ENCODE results near the gene CHST3. TPM values are rescaled to one million over a fixed set of nuclear protein-coding genes. Genes with fewer than 3 reads are reported as not detected.

The CHST3 gene
- total RNA-seq, 1 donor from 2014 or later: 19.5 TPM

GRCh38 chr10:72010234-72010973, 46.2 kb downstream of the CHST3 start:
- DNase-seq: no peak

DNA sequence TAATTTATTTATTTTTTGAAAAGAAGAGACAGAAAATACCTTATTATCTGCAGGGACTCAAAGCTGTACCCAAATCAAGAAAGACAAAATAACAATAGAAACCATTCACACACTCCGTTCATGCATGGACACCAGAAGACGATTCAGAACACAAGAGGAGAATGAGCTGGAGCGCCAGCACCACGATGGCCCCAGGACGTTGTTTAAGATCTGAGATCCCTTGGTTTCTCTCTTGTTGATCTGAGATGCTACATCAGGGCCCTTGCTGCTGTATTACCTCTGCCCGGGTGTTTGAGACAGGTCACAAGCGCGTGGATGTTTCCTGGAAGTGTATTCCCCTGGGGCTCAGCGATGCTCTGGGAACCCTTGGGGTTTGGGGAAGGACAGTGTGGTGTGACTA, 46.8 kb downstream of the CHST3 start:
- DNase-seq: no peak

DNA sequence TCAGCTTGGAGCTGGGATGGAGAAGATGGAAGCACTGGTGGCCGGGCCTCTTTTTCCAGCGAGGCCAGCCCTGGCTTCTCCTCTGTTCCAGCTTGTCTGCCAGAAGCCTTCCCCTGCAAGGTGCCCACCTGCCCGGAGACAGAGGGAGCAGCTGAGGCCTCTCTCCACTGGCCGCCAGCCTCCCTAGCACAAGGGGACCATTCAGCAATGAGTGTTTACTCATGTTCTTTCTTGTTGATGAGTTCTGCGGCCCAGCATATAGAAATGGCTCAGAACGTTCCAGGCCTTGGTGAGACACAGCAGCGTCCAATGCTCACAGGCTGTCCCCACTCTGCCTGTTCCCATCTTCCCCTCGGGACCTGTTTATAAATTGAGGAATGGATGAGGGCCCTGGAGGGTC, 47.3 kb downstream of the CHST3 start:
- no peak for DNase-seq

GRCh38 chr10:72011976-72012512, 47.8 kb downstream of the CHST3 start:
- no peak for DNase-seq

- no peak for DNase-seq
Measured at GRCh38 chr10:72012796-72013195, 48.6 kb downstream of the CHST3 start.

DNA sequence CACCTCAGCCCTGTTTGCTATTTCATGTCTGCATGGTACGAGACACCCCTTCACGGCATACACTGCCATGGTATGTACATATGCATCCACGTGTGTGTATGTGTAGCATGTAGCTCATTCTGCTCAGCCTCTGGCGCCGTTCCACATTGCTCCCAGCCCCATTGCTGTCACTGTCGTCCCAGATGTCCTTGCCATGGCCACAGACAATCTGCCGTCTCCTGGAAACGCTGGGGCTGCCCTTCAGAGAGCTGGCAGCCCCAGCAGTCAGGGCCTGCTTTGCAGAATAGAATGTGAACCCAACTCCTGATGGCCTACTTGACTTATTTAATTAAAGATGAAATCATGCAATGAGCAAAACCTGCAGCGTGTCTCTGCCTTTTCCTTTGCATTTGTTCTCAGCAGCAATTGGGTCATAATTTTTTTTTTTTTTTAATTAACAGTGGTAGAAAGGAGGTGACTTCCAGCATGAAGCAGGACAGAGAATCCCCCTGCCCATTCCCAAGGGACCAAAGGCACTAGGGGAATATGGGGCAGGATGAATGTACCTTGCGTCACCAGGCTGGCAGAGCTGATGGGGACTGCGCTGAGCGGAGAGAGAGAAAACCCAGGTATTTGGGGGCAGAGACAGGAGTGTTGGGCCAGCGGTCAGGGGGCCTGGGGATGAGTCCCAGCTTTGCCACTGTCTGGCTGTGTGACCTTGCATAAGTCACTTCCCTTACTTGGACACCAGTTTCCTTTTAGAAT, 49.2 kb downstream of the CHST3 start:
- no peak for DNase-seq

GRCh38 chr10:72014197-72014596, 50.0 kb downstream of the CHST3 start:
- DNase-seq: no peak

DNA sequence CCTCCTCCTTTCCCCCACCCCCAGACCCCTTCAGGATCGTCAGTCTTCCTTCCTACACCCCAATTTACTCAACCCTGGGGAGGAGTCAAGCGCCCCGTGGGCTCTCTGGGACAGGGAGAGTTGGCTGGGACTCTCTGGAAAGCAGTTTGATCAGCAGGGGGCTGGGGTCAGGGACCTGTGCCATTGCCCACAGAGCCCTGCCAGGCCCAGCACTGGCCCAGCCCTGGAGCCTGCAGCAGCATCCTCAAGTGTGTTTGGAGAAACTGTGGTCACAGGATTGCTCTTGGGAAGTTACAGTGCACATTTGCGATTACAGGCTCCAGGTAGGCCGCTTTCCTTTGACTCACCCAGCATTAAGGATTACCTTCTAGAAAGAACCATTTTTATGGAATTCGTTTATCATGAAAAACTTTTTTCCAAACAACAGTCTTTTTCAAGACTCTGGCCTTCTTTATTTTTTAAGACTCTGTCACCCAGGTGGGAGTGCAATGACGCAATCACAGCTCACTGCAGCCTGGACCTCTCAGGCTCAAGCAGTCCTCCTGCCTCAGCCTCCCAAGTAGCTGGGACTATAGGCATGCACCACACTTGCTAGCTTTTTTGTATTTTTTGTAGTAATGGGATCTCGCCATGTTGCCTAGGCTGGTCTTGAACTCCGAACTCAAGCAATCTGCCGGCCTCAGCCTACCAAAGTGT, 50.7 kb downstream of the CHST3 start:
- DNase-seq: no peak

GRCh38 chr10:72015841-72016240, 51.6 kb downstream of the CHST3 start:
- no peak for DNase-seq

GRCh38 chr10:72016608-72017300, 52.6 kb downstream of the CHST3 start:
- DNase-seq: no peak

DNA sequence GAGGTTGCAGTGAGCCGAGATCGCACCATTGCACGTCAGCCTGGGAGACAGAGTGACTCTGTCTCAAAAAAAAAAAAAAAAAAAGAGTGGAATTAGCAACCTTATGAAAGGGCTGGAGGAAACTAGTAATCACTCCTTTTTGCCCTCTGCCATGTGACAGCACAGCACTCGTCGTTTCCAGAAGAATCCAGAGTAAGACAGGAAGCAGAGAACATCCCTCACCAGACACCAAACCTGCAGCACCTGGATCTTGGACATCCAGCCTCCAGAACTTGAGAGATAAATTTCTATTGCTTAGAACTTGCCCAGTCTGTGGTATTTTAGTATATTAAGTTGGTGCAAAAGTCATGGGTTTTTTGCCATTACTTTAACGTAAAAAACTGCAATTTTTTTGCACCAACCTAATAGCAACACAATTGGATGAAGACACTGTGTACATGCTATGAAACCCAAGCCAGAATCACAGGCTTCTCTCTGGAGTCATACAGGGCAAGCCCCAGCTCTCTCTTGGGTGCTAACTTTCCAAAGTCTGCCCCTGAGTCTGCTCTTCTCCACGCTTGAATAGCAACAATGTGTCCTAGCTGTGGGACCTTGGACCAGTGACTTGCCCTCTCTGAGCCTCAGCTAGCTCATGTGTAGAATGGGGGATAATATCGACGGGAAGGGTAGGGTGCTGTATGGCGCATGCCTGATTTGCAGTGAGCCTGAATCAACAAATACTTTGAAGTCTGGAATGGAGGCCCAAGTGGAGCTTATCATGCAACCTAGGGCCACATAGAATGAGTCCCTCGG, 55.1 kb downstream of the CHST3 start:
- DNase-seq: no peak

GRCh38 chr10:72020914-72021809, 57.0 kb downstream of the CHST3 start:
- no peak for DNase-seq

DNA sequence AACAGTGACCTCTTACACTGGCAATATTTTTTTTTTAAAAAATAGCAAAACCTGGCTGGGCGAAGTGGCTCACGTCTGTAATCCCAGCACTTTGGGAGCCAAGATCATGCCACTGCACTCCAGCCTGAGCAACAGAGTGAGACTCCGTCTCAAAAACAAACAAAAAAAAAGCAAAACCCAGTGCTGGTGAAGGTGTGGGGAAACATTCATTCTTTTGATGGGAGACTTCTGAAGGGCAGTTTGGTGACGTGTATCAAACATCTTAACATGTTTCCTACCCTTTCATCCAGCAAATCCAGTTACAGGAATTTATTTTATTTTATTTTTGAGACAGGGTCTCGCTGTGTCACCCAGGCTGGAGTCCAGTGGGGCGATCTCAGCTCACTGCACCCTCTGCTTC, 58.0 kb downstream of the CHST3 start:
- no peak for DNase-seq

DNA sequence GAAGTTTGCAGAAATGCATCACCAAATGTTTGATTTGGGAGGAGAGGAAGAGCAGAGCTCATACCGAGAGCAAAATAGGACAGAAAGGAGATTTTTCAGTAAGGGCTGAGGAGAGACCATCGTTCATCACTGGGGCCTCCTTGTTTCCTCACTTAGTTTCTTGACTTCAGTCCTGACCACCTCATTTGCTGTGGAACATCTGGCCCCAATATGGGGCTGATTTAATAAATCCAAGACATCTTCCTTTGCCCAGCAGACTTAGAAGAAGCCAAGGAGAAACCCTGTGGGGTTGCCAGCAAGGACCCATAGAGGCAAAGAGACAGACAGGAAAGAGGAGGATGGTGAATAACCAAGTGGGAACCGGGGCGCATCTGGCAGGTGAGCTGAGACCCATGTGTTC, 60.4 kb downstream of the CHST3 start:
- peak; percentile 41 for DNase-seq

GRCh38 chr10:72025400-72025799, 61.2 kb downstream of the CHST3 start:
- no peak for DNase-seq

DNA sequence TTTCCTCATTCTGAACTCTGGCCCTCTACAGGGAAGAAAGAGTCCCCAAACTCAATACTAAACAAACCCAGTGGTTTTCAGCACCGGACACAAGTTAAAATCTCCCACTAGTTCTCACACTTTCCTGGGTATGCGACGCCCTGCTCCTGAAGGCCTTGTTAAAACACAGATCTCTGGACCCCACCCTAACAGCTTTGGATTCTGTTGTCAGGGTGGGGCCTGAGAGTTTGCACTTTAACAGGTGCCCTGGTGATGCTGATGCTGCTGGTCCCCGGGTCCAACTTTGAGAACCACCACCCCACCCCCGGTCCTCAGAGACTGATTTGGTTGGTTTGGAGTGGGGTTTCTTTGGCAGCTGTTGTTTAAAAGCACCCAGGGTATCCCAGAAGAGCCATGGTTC, 61.6 kb downstream of the CHST3 start:
- no peak for DNase-seq

- no peak for DNase-seq
Measured at GRCh38 chr10:72026278-72027111, 62.3 kb downstream of the CHST3 start.

DNA sequence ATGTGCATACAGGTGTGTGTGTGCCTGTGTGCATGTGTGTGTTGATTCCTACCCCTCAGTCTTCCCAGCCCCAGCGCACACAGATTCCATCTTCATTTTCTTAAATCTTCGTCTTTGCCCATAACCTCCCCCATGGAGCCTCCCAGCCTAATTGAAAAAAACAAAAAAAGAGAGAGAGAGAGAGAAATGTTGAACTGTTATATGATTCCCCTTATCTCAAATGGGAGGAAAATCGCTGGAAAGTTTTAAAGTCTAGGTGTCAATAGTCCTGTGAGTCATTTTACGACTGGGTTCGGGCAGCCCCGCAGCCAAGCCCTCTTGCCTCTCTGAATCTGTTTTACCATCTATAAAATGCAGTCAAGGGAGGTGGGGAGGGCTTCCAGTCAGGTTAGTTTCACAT, 63.3 kb downstream of the CHST3 start:
- no peak for DNase-seq

- DNase-seq: no peak
Measured at GRCh38 chr10:72029414-72029813, 65.2 kb downstream of the CHST3 start.

All from skin of body (tissue), 2 donors.